ENCODE results near the gene EEFSEC.

The EEFSEC gene

DNA sequence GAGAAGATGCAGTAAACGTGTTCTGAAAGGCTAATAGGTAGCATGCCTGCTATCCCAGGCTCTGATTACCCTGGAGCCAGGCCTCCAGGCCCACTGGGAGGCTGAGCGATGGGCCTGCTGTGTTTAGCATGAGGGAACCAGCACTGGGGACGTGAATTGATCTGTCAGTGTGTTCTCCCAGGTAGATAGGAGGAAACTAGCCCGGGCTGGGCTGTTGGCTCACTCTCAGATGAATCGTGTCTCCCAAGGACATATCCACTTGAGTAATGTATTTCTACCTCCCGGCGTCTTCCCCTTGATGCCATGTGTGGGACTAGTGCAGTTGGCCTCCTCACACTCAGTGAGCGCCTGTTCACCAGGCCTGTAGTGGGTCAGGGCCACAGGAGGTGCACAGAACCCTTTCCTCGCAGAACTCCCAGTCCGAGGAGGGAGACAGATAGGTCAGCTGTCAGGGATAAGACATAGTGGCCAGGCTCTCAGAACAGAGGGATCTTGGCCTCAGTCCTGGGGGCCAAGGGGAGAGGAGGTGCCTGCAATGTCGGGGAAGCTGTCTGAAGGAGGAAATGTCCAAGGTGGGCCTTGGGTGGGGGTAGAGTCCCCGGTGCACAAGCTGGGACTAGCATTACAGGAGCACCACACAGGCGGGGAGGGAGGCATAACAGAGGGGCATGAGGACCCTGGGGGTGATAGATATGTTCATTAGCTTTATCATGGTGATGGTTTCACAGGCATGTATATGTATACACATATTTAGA, 201.7 kb downstream of the EEFSEC start:
- no peak for ATAC-seq

DNA sequence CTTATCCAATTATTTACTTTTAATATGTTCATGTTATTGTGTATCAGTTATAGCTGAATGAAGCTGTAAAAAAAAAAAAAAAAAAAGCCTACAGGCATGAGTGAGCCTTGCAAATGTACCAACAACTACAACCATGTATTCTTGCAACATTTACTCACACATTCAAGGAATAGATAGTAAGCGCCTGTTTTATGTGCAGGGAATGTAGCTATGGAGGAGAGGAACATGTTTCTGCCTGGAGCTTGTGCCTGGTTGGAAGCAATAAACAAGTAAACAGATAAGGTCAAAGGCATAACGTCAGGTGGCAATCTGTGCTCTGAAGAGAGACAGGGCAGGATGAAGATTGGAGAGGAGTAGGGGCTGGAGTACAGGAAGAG, 202.2 kb downstream of the EEFSEC start:
- no peak for ATAC-seq

DNA sequence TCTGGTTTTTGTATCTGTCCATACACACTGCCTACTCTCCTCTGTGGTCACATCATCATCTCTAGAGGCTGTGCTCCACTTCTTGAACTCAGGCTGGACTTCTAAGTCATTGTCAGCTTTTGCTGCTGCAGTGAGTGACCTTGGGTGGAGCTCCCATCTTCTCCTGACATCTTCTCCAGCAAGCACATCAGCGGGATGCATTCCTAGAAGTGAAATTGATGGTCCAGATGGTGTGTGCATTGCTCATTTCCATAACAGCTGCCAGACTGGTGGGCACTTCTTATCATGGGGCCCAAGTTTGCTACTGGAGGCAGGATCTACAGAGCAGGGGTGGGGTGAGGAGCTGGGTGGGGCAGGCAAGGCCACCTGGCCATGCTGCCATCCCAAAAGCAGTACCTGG, 203.5 kb downstream of the EEFSEC start:
- ATAC-seq = no peak

DNA sequence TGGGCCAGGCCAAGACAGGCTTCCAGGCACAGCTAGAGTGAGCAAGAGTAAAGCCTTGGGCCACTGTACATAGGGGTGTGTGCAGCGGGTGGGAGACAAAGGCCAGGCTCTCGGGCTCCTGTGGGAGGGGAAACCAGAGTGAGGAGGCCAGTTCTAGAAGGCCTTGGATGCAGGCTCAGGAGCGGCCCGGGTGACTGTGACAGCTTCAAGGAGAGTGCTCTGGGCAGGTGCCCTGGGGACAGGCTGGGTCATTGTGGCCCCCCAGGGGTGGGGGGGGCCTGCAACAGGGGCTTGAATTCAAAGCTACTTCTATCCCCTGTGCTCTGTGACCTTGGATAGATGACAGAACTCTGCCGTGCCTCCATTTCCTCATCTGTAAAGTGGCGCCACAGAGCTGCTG, 204.3 kb downstream of the EEFSEC start:
- ATAC-seq = no peak

DNA sequence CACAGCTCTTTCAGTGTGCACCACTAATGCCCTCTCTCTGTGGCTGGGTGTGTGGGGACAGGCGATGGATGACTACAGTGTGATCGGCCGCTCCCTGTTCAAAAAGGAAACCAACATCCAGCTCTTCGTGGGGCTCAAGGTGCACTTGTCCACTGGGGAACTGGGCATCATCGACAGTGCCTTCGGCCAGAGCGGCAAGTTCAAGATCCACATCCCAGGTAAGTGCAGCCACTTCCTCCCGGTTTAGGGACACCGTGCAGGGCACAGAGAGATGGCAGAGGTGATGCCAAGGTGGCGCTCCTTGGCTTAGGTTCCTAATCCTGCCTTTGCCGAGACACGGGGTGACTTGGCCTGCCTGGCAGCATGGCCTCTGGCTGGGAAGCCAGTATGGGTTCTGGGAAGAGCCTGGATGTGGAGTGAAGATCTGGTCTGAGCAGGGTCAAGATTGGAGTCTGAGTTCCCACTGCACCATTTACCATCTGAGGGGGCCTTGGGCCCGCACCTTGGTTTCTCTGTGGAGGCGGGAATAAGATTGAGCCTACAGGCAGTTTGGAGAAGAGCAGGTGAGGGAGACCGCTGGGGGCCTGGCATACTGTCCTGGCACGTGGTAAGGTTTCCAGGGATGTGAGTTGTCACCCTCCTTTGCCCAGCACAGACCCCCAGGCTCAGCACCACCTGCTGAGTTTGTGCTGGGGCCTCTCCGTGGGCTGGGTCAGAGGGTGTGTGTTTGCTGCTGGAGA, 205.0 kb downstream of the EEFSEC start:
- no peak for ATAC-seq

DNA sequence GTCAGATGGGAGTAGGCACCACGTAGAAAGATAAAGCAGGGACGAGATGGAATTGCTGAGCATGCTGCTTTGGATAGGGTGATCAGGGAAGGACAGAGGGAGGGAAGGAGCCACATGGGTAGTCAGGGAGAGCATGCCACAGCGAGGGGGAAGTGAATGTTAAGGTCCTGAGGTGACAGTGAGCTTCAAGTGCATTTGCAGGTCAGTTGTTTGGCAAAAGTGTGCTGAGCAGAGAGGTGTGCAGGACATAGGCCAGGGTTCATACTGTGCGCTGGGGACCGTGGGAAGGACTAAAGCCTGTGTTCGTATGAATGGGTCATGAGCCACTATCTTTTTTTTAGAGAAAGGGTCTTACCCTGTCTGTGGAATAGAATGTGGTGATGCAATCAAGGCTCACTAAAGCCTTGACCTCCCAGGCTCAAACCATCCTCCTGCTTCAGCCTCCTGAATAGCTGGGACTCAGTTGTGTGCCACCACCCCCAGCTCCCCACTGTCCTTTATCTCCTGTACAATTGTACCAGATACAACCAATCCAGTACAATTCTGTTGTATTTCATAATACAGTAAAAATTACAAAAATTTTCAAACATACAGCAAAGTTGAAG, 205.9 kb downstream of the EEFSEC start:
- no peak for ATAC-seq

DNA sequence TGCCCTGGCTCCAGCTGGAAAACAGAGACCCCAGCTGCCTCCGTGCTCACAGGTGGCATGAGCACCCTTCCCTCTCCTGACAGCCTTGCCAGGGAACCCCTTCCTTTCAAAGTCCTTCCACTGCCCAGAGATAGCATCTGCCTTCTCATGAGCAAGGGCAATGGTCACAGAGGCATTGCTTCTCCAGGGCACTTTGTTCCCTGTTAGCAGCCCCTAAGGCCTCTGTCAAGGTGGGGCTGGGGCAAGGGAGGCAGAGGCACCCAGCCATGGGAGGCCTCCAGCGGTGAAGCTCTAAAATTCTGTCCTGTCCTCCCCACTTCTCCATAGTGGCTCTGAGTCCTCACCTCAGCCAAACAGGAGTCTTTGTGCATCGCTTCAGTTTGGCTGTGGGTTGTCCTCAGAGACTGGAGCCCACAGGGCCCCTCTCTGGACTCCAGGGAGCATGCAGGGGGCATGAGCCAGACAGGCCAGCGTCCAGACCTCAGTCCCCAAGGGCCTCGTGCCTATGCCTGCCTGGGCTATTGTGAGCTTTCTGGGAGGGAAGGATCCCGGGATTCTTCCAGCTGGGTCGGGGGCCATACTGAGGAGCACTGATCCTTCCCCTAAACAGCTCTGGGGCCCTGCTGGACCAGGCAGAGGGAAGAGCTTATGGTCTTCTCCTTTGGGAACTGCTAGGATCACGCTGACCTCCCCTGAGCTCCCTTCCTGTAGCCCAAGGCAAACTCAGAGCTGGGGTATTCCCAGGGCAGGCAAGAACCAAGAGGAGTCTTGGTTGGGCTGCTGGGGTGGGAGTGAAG, 206.8 kb downstream of the EEFSEC start:
- ATAC-seq = no peak

DNA sequence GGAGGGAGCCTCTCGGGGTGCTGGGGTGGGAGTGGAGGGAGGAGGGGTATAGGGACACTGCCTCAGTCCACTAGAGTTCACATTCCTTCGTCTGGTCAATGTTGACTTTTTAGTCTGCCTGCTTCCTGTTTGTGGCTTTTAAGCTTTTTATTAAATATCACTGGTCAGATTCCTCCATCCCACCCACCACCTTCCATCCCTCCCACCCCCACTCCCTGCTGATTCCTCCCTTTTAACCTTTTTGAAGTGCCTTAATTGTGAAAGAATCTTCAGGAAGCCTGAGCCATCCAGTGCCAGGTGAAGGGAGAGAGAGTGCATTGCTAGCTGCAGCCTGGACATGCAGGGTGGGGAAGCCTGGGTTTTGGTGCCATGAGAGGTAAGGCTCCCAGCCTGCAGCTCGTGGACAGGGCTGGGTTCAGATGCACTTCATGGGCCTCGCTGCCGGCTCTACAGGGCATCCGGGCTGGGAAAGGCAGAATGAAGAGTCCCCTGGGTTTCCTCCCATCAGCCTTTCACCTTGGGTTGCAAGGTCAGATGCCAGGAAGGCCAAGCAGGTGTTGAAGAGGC, 207.5 kb downstream of the EEFSEC start:
- ATAC-seq = no peak

DNA sequence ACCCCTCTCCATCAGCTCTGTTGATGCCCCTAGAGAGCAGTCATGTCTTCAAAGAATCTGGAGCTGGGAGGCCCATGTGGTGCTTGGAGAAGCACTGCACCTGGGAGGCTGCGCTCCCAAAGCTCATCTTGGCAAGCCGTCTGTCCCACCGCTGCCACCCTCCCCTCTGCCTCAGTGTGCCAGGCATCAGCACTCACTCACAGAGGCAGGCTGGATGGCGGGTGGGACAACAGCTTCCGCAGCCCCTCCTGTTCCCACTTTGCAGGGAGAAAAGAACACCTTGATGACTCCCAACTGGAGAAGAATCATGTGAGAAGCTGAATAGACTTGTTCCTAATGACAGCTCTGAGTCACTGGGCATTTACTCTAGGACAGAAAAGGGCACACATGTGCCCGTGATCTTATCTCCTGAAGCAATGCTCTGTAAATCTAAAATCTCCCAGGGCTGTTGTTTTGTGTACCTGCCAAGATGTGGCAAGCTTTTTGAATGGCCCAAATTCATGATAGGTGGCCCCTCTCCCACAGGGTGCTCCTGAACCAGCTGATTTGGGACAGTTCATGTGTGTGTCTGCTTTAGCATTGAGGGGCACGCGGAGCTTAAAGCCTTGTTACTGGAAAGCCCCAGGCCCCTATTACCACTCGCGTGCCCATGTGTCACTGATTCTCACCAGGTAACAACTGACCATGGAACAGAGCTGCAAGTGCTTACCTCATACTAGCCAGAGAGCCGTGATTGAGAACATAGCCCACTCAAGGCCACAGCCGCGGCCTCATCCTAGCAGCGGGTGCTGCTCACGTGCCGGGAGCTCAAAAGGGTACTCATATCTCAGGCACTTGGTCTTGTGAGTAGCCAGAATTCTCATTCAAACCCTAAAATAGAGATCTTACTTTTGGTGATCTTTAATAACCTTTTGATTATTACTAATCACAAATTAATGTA, 209.0 kb downstream of the EEFSEC start:
- no peak for ATAC-seq

DNA sequence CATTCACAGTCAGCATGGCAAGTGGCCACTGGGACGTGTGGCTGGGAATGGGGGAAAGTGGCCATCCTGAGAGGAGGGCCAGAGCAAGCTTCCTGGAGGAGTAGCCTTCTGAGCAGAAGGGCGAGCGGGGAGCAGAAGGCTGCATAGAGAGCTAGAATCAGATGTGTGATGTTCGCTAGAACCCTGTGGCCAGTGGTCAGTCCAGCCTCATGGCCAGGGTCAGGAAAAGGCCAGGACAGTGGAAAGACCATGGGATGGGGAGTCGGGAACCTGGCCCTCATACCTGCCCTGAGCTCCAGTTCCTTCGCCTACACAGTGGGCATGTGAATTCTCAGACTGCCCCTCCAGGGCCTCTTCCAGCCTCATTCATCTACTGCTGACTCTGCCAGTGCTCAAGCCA, 211.0 kb downstream of the EEFSEC start:
- no peak for ATAC-seq

DNA sequence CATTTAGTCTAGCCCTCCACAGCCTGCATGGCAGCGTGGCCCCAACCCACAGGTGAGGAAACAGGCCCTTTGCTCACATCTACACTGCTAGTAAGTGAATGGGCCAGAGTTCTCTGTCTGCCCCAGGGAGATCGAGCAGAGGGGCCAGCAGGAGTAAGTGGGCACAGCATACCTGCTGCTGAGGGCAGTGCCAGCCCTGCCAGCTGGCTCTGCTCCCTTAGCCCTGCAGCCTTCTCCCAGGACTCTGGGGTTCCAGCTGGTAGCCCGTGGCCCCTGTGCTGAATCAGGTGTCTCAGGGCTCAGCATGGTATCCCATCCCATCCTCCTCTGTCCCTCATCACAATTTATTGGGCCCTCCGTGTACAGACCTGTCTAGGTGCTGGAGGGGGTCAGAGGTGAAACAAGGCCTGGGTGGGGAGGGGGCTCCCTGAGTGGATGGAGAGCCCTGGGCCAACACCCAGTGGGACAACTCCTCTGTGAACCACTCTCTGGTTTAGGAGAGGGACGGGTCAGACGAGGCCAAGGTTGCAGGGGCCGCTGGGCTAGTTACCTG, 211.6 kb downstream of the EEFSEC start:
- ATAC-seq = no peak

DNA sequence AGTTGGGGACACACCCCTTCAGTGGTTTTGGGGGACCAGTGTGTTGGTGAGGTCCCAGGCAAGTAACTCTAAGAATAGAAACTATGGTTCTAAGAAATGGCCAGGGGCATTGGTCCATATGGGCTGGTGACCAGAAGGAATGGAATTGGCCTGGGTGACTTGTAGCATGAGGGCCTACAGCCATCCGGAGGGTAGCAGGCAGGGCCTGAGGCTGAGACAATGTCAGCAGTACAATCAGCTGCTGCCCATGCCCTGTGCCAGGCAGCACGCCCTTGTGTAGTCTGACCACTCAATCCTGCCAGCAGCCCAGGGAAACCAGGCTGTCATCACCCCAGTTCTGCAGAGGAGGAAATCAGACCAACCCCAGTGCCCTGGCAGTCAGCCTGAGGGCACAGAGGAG, 212.9 kb downstream of the EEFSEC start:
- no peak for ATAC-seq

DNA sequence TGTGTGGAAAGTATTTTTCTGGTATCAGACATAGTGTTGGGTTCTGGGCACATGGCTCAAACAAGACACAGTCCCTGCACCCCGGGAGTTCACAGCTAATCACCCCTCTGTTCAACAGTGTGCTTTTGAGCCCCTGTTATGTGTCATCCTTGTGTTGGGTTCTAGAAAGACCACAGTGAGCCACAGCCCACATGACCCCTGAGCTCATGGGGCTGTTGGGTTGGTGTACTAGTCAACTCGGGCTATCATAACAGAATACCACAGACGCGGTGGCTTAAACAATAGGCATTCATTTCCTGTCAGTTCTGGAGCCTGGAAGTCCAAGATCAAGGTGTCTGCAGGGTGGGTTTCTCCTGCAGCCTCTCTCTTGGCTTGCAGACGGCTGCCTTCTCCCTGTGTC, 213.4 kb downstream of the EEFSEC start:
- ATAC-seq = no peak

DNA sequence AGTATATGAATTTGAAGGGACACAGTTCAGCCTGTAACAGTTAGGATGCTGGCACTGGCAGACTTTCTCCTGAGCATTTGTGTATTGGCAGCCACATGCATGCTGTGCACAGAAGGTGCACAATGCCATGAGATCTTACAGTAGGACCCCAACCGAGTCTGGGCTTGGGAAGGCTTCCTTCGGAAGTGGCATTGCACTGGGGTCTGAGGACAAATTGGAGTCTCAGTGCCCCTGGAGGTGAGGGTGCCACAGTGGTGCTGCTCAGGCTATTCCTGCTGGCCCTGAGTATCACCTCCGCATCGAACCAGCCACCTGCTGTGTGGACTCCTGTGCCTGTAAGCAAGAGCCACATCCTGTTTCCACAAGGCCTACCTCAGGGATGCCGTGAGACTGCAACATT, 213.9 kb downstream of the EEFSEC start:
- no peak for ATAC-seq

DNA sequence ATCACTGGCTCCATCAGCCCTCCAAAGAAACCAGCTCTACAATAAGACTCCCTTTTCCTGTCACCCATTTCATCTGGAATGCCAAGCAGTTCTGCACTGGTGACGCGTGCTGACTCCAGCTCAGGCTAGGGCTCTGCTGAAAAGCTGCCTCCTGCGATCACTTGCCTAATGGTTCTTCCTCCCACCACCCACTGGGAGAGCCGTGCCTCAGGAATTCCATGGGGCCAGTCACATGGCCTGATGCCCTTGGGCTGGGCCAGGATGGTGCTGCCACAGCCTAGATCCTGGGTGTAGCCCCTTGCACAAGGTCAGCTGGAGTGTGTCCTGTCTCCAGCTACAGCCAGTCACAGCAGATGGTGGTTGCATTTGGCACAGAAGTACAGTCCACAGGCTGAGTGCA, 214.5 kb downstream of the EEFSEC start:
- ATAC-seq = no peak

DNA sequence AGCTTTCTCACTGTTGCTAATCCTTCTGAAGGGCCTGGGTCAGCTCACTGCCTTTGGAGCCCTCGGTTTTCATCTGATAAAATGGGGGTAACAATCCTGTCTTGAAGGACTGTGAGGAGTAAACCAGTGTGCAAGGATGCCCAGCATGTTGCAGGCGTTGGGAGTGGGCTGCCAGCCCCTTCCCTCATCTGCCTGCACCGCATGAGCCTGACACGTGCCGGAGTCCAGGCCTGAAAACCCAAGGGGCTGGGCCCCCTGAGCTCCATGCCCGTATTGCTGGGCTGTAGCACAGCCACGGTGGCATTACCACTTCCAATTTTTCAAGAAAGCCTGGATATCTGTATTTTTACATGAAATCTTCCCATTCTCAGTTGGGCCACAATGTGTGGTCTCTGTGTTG, 215.3 kb downstream of the EEFSEC start:
- no peak for ATAC-seq

DNA sequence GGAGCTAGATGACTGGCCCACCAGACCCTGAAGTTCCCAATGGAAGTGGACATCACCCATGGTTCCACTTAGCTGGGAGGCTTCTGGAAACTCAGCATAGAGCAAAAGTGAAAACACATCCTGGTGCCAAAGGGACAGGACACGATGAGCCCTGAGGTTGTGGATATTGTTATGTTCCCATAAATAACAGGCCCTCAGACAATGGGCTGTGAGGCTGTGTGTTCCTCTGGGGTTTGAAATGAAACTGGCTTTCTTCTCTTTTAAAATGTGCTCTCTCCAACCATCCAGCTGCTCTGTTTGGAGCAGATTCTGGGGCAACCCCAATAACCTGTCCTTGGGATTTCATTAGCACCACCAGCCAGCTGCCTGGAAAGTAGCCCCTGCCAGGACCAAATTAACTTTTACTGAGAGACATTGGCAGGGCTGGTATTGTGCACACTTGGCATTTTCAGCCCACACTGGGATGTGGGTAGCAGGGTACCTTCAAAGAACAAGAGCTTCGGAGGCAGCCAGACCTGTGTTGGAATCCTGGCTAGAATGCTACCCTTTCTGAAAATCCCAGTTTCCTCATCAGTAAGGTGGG, 215.9 kb downstream of the EEFSEC start:
- no peak for ATAC-seq

DNA sequence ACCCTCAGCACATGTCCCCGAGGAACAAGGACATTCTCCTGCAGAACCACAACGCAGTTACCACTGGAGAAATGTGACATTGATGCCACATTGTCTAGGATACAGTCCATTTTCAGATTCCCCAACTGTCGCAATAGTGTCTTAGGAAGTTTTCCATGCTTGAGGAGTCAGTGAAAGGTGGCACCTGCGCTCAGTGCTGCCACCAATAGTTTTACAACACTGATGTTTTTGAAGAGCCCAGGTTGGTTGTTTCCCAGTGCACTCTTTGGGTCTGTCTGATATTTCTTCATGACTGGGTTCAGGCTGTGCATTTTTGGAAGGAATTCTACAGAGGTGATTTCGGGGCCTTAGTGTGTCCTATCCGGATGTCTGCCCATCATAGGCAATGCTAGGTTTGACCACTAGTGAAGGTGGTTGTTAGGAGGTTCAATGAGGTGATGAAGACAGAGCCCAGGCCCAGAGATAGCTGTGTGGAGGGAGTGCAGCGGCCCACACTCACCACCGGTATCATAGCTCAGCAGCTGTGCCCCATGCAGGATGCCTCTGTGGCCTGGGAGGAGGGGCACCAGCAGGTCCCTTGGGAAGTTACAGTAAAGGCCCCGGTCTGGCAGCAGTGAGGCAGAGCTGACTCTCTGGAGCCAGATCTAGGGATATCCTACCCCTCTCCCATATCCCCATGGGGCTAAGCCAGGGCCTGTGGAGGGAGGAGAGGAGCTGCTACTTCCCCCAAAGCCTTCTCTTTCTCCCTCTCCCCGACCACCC, 216.8 kb downstream of the EEFSEC start:
- ATAC-seq = no peak

DNA sequence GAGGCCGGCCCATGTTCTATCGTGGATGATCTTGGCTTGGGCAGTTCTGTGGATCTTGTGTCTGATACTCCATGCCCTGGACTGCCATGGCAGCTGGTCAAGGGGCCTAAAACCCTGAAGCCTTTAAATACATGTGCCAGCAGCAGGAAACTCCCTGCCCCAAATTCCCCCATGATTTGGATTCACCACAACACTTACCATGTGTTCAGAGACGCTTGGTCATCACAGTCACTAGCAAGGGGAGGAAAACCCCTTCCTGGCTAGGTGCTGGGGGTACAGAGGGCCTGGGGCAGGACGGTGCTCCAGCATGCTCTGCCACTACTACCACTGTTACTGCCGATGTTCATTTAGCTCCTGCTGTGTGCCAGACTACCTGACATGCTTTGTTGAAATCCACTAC, 219.0 kb downstream of the EEFSEC start:
- peak; percentile 51 to 68 for ATAC-seq

All from activated CD4-positive, CD25-positive, alpha-beta regulatory T cell treated with anti-CD3 and anti-CD28 coated beads, Interleukin-2, amount 50 U/mL, for 24 hours (primary cell).